ENCODE measurements around the gene CEP68.
A peak's percentile ranks its signal among the peaks of the same experiment; 100 is the strongest.

DNA sequence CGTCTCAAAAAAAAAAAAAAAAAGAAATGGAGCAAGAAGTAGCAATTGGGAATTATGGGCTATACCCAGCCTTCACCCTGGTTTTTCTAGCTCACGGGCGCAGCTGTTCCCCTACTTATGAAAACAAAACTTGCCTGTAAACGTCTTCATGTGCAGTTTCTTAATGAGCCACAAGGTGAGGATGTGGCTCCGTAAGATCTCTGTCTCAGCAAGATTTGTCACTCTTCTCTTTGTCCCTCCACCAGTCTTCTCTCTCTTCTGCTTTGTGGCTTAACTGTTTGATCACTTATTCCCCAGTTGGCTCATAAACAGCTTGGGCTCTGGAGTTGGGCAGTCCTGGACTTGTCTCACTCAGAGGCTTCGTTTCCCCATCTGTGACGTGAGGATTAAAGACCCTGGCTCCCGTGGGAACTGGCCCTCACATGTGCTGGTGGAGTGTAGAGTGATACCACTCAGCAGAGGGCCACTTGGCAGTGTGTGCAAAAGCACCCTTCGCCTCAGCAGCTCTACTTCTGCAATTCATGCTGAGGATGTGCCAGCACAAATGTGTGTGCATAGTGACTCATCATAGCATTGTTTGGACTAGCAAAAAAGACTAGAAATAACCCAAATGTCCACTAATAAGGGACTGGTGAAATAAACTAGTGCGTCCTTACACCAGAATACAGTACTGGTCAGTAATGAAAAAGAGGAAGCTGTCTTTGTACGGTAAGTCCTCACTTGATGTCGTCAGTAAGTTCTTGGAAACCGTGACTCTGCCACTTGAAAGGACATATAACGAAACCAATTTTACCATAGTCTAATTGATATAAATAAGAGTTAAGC lies 8.7 kb downstream of the CEP68 start:
- TF ChIP-seq, protein P1, sequence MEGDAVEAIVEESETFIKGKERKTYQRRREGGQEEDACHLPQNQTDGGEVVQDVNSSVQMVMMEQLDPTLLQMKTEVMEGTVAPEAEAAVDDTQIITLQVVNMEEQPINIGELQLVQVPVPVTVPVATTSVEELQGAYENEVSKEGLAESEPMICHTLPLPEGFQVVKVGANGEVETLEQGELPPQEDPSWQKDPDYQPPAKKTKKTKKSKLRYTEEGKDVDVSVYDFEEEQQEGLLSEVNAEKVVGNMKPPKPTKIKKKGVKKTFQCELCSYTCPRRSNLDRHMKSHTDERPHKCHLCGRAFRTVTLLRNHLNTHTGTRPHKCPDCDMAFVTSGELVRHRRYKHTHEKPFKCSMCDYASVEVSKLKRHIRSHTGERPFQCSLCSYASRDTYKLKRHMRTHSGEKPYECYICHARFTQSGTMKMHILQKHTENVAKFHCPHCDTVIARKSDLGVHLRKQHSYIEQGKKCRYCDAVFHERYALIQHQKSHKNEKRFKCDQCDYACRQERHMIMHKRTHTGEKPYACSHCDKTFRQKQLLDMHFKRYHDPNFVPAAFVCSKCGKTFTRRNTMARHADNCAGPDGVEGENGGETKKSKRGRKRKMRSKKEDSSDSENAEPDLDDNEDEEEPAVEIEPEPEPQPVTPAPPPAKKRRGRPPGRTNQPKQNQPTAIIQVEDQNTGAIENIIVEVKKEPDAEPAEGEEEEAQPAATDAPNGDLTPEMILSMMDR (IDR thresholded peaks at IDR 0.05) = peak; percentile 55 to 99 (median 86)
- peak in 1 of 2 donors; percentile 24 for TF ChIP-seq POLR2A (IDR thresholded peaks at IDR 0.05)
